Thymus (tissue), 11 donors: ENCODE data around the gene LCE1F. TPM values are rescaled to one million over a fixed set of nuclear protein-coding genes. Genes with fewer than 3 reads are reported as not detected.

Source experiments
- DNase-seq, 9 donors: peaks; one replicate each; pipeline ENCODE4 v3.0.0-alpha.2; 2013; ENCODE audit warnings: low spot score in 9 of 9, low read depth in 6 of 9, missing footprints in 1 of 9
- H3K27ac ChIP-seq, 2 donors: one replicate each; pipeline ENCODE4 v1.5.1; 2013; ENCODE audit warnings: control low read depth in 1 of 2, low read depth in 1 of 2, low read length in 1 of 2, mild to moderate bottlenecking in 1 of 2, moderate library complexity in 1 of 2
- H3K27me3 ChIP-seq, 2 donors: one replicate each; pipeline ENCODE4 v1.5.1; 2013; ENCODE audit warnings: low read length in 1 of 2; ENCODE audit not compliant: control insufficient read depth in 2 of 2, insufficient read depth in 1 of 2
- H3K36me3 ChIP-seq, 2 donors: one replicate each; pipeline ENCODE4 v1.5.1; 2013; ENCODE audit warnings: low read length in 1 of 2, mild to moderate bottlenecking in 1 of 2, moderate library complexity in 1 of 2; ENCODE audit not compliant: control insufficient read depth in 2 of 2, insufficient read depth in 2 of 2
- H3K4me1 ChIP-seq, 2 donors: one replicate each; pipeline ENCODE4 v1.5.1; 2013; ENCODE audit warnings: low read length in 2 of 2; ENCODE audit not compliant: control insufficient read depth in 2 of 2, insufficient read depth in 2 of 2
- H3K4me3 ChIP-seq, 2 donors: one replicate each; pipeline ENCODE4 v1.5.1; 2013; ENCODE audit warnings: low read length in 2 of 2, control low read depth in 1 of 2, mild to moderate bottlenecking in 1 of 2
- H3K9me3 ChIP-seq, 2 donors: one replicate each; pipeline ENCODE4 v1.5.1; 2013; ENCODE audit warnings: low read length in 1 of 2, mild to moderate bottlenecking in 1 of 2; ENCODE audit not compliant: control insufficient read depth in 2 of 2, insufficient read depth in 1 of 2
- WGBS: extraction: QIAGEN DNeasy Blood & Tissue Kit; methylation state at CpG from one replicate; pipeline ENCODE4 v1.1.7; 2013; 5-methylcytosine and 5-hydroxymethylcytosine counted together
- polyA plus RNA-seq: library from polyadenylated mRNA; stranded (reverse); fragments of 200-250 nt; gene quantifications from one replicate; pipeline ENCODE4 v1.2.3, GENCODE V29; 2013
- total RNA-seq: library from RNA; stranded (reverse); fragments of 120-200 nt; gene quantifications from one replicate; pipeline ENCODE4 v1.2.4, GENCODE V29; 2013
- donor health status: healthy.

LCE1F gene
- total and polyA plus RNA-seq, 2 donors = 0.46 TPM; not detected in 1

- no peaks in the 10 kb centered on the region for H3K36me3 ChIP-seq
- H3K9me3 ChIP-seq = no peaks in the 10 kb centered on the region
- H3K27me3 ChIP-seq = no peaks in the 10 kb centered on the region
- no peak overlapping the region for H3K4me3 ChIP-seq
- WGBS = 80% methylated on average over 1 of the region's 1 CpG
- no peaks in the 10 kb centered on the region for H3K4me1 ChIP-seq
- no peak overlapping the region for H3K27ac ChIP-seq
- no peak for DNase-seq
Measured at GRCh38 chr1:152801333-152801732, 26.4 kb downstream of the LCE1F start.

GRCh38 chr1:152806576-152806975 lies 31.6 kb downstream of the LCE1F start, which contains the start of gene LCE1C:
Gene LCE1C, minus strand, starts transcription at chr1:152806651. Its CDS starts 1,173 bp downstream, at chr1:152805478.
- no peaks in the 10 kb centered on the region for H3K4me1 ChIP-seq
- no peak for DNase-seq
- H3K27me3 ChIP-seq = no peaks in the 10 kb centered on the region
- H3K4me3 ChIP-seq = no peak within 1 kb of the TSS
- no peaks in the 10 kb centered on the region for H3K36me3 ChIP-seq
- no peaks in the 10 kb centered on the region for H3K9me3 ChIP-seq
- no peak within 1 kb of the TSS for H3K27ac ChIP-seq
- WGBS = 62% methylated on average over 3 of the region's 3 CpGs

GRCh38 chr1:152811050-152811449 lies 36.1 kb downstream of the LCE1F start:
- H3K36me3 ChIP-seq = no peaks in the 10 kb centered on the region
- no peaks in the 10 kb centered on the region for H3K4me1 ChIP-seq
- no peak overlapping the region for H3K4me3 ChIP-seq
- no peaks in the 10 kb centered on the region for H3K27me3 ChIP-seq
- DNase-seq = no peak
- no peaks in the 10 kb centered on the region for H3K9me3 ChIP-seq
- 94% methylated on average over 2 of the region's 2 CpGs for WGBS
- no peak overlapping the region for H3K27ac ChIP-seq

GRCh38 chr1:152811671-152812070 lies 36.7 kb downstream of the LCE1F start, which contains the start of gene LCE1B:
Gene LCE1B, plus strand, starts transcription at chr1:152811971. Its CDS starts 476 bp downstream, at chr1:152812447.
- Histone ChIP-seq H3K27ac (no peak within 1 kb of the TSS), H3K27me3 (no peaks in the 10 kb centered on the region), H3K36me3 (no peaks in the 10 kb centered on the region), H3K4me1 (no peaks in the 10 kb centered on the region), H3K9me3 (no peaks in the 10 kb centered on the region), H3K4me3 (no peak within 1 kb of the TSS)
- no peak for DNase-seq
- WGBS = 74% methylated on average over 2 of the region's 2 CpGs

GRCh38 chr1:152817309-152817708 lies 42.4 kb downstream of the LCE1F start:
- DNase-seq = no peak
- Histone ChIP-seq H3K27me3 (no peaks in the 10 kb centered on the region), H3K9me3 (no peaks in the 10 kb centered on the region), H3K36me3 (no peaks in the 10 kb centered on the region), H3K27ac (no peak overlapping the region), H3K4me1 (no peaks in the 10 kb centered on the region), H3K4me3 (no peak overlapping the region)
- WGBS = 92% methylated on average over 6 of the region's 6 CpGs

- 49% methylated on average over 5 of the region's 5 CpGs for WGBS
Measured at GRCh38 chr1:152823294-152823693, 48.4 kb downstream of the LCE1F start.

GRCh38 chr1:152824964-152825363 lies 50.0 kb downstream of the LCE1F start:
- DNase-seq = no peak
- no peak overlapping the region for H3K4me3 ChIP-seq
- H3K9me3 ChIP-seq = no peaks in the 10 kb centered on the region
- H3K27me3 ChIP-seq = no peaks in the 10 kb centered on the region
- H3K4me1 ChIP-seq = no peaks in the 10 kb centered on the region
- H3K27ac ChIP-seq = no peak overlapping the region
- no peaks in the 10 kb centered on the region for H3K36me3 ChIP-seq

More at GRCh38 chr1:152823294-152823693, 48.4 kb downstream of the LCE1F start:
- H3K4me3 ChIP-seq = no peak overlapping the region
- no peaks in the 10 kb centered on the region for H3K36me3 ChIP-seq
- H3K27ac ChIP-seq = no peak overlapping the region
- H3K9me3 ChIP-seq = no peaks in the 10 kb centered on the region
- DNase-seq = no peak
- H3K27me3 ChIP-seq = no peaks in the 10 kb centered on the region
- H3K4me1 ChIP-seq = no peaks in the 10 kb centered on the region

Other genes starting within 250 kb of the LCE1F start
- gene LCE3E, start 208.4 kb upstream of the LCE1F start, total RNA-seq = not detected
- gene LCE3E, start 208.4 kb upstream of the LCE1F start, polyA plus RNA-seq = 6.2 TPM
- not detected for gene LCE3D, start 194.6 kb upstream of the LCE1F start, total RNA-seq
- 15.7 TPM for gene LCE3D, start 194.6 kb upstream of the LCE1F start, polyA plus RNA-seq
- not detected for gene LCE3C, start 174.9 kb upstream of the LCE1F start, total RNA-seq
- gene LCE3C, start 174.9 kb upstream of the LCE1F start, polyA plus RNA-seq = 0.66 TPM
- not detected for gene LCE3B, start 161.3 kb upstream of the LCE1F start, total RNA-seq
- not detected for gene LCE3B, start 161.3 kb upstream of the LCE1F start, polyA plus RNA-seq
- gene LCE3A, start 152.0 kb upstream of the LCE1F start, total RNA-seq = not detected
- not detected for gene LCE3A, start 152.0 kb upstream of the LCE1F start, polyA plus RNA-seq
- gene LCE2D, start 111.8 kb upstream of the LCE1F start, total RNA-seq = not detected
- gene LCE2D, start 111.8 kb upstream of the LCE1F start, polyA plus RNA-seq = 1.3 TPM
- not detected for gene LCE2C, start 99.9 kb upstream of the LCE1F start, total RNA-seq
- 1.7 TPM for gene LCE2C, start 99.9 kb upstream of the LCE1F start, polyA plus RNA-seq
- 0.09 TPM for gene LCE2B, start 89.0 kb upstream of the LCE1F start, total RNA-seq
- 1.5 TPM for gene LCE2B, start 89.0 kb upstream of the LCE1F start, polyA plus RNA-seq
- not detected for gene LCE2A, start 76.8 kb upstream of the LCE1F start, total RNA-seq
- 1.3 TPM for gene LCE2A, start 76.8 kb upstream of the LCE1F start, polyA plus RNA-seq
- not detected for gene LCE4A, start 67.0 kb upstream of the LCE1F start, total RNA-seq
- gene LCE4A, start 67.0 kb upstream of the LCE1F start, polyA plus RNA-seq = not detected
- gene KPRP, start 17.1 kb upstream of the LCE1F start, total RNA-seq = not detected
- gene KPRP, start 17.1 kb upstream of the LCE1F start, polyA plus RNA-seq = 0.21 TPM
- not detected for gene LCE1E, start 11.1 kb downstream of the LCE1F start, total RNA-seq
- 0.30 TPM for gene LCE1E, start 11.1 kb downstream of the LCE1F start, polyA plus RNA-seq
- not detected for gene LCE1D, start 21.6 kb downstream of the LCE1F start, total RNA-seq
- gene LCE1D, start 21.6 kb downstream of the LCE1F start, polyA plus RNA-seq = 0.27 TPM
- gene LCE1C, start 31.5 kb downstream of the LCE1F start, total RNA-seq = 0.14 TPM
- gene LCE1C, start 31.5 kb downstream of the LCE1F start, polyA plus RNA-seq = 3.0 TPM
- gene LCE1B, start 36.8 kb downstream of the LCE1F start, total RNA-seq = not detected
- gene LCE1B, start 36.8 kb downstream of the LCE1F start, polyA plus RNA-seq = 0.68 TPM
- gene LCE1A, start 52.3 kb downstream of the LCE1F start, total RNA-seq = not detected
- 1.0 TPM for gene LCE1A, start 52.3 kb downstream of the LCE1F start, polyA plus RNA-seq
- not detected for gene LCE6A, start 67.7 kb downstream of the LCE1F start, total RNA-seq
- 1.1 TPM for gene LCE6A, start 67.7 kb downstream of the LCE1F start, polyA plus RNA-seq
- not detected for gene LCE7A, start 84.9 kb downstream of the LCE1F start, total RNA-seq
- 0.32 TPM for gene LCE7A, start 84.9 kb downstream of the LCE1F start, polyA plus RNA-seq
- gene SMCP, start 103.2 kb downstream of the LCE1F start, total RNA-seq = not detected
- 0.30 TPM for gene SMCP, start 103.2 kb downstream of the LCE1F start, polyA plus RNA-seq
- 0.57 TPM for gene IVL, start 133.4 kb downstream of the LCE1F start, total RNA-seq
- 16.6 TPM for gene IVL, start 133.4 kb downstream of the LCE1F start, polyA plus RNA-seq
- not detected for gene SPRR5, start 172.1 kb downstream of the LCE1F start, total RNA-seq
- 0.37 TPM for gene SPRR5, start 172.1 kb downstream of the LCE1F start, polyA plus RNA-seq
- gene SPRR4, start 195.5 kb downstream of the LCE1F start, total RNA-seq = not detected
- 2.1 TPM for gene SPRR4, start 195.5 kb downstream of the LCE1F start, polyA plus RNA-seq
- not detected for gene SPRR1A, start 208.9 kb downstream of the LCE1F start, total RNA-seq
- gene SPRR1A, start 208.9 kb downstream of the LCE1F start, polyA plus RNA-seq = 41.1 TPM
- gene SPRR3, start 226.6 kb downstream of the LCE1F start, total RNA-seq = 0.28 TPM
- 9.7 TPM for gene SPRR3, start 226.6 kb downstream of the LCE1F start, polyA plus RNA-seq